GM18511 (cell line): Measurements from ENCODE around the gene ZNF160.
"Not testable (repeated sequence)": the region's sequence is repeated elsewhere in the genome, so short reads cannot be mapped to it uniquely, and the experiment has no call there.

Source experiments
- ATAC-seq: cut with Tn5 transposase; IDR thresholded peaks from one replicate; pipeline ENCODE4 v1.9.1; 2021; ENCODE audit warnings: mild to moderate bottlenecking, moderate library complexity; ENCODE audit not compliant: unreplicated experiment

The ZNF160 gene

GRCh38 chr19:53034054-53034453 lies 69.2 kb downstream of the ZNF160 start:
- ATAC-seq, result no peak

- ATAC-seq, result not testable (repeated sequence)
These were observed 74.9 kb downstream of the ZNF160 start for GRCh38 chr19:53028306-53028705.

- no peak for ATAC-seq
These were observed 83.5 kb downstream of the ZNF160 start for GRCh38 chr19:53019684-53020083.
